Cortex of kidney (tissue), 1 donor: ENCODE data around the gene NUDT16L1.

ENCODE experiments used
- DNase-seq: peaks from one replicate; lab custom pipeline; 2025; lab: John Stamatoyannopoulos, UW

Gene NUDT16L1

DNA sequence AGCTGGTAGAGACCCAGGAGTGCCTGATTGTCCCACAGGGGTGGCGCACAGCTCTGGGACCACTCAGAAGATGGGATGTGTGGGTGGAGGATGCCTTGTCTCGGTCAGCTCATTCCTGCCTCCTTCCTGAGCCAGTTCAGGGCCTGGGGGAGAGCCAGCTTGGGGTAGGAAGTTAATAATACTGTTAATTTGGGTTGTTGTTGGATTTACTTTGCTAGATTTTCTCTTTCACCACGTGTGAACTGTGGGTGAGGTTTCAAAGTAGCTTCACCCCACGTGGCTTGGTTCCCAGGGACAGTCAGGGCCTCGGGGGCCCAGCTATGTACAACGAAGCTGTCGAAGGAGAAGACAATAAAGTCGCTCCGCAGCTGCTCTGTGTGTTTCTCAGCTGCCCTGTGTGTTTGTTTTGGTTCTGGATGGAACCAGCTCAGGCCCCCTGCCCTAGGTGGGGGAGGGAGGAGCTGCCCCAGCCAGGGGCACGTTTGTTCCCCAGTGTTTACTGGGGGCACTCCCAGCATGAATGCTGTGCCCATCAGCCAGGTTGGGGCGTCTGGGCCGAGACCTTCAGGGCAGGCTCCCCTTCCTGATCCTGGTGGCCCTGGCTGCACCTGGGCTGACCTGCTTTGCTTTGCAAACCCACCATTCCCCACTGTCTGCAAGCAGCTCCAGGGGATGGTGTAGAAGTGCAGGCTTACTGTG lies 2.3 kb downstream of the NUDT16L1 start:
- no peak for DNase-seq

DNA sequence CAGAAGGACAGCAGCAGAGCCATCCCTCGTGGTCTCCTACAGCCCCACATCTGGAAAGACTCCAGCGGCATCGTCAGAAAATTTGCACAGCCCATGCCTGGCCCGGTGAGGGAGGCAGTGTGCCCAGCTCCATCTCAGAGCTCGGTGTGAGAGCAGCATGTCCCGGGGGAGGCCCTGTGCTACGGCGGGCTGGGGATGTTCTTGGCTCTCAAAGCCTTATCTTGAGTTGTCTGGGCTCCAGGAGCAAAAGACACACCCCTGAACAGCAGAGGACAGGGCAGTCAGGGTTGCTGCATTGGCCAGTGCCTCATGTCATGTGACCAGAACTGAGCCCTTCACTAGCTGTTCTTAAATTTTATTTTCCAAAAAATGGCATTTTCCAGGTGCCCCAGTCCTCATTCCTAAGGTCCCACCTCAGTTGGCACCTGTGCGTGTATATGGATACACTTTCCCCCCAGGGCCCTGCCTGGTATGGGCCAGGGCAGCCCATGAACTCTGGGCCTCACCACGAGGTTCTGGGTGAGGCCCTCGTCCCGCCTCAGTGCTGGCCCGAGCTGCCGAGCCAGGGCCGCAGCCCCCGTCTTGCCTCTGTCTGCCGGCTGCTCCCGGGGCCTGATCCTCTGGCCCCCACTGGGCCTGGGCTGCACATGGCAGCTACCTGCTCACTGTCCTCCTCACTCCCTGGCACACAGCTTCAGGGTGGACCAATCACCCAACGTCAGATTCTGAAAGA lies 3.0 kb downstream of the NUDT16L1 start:
- no peak for DNase-seq

DNA sequence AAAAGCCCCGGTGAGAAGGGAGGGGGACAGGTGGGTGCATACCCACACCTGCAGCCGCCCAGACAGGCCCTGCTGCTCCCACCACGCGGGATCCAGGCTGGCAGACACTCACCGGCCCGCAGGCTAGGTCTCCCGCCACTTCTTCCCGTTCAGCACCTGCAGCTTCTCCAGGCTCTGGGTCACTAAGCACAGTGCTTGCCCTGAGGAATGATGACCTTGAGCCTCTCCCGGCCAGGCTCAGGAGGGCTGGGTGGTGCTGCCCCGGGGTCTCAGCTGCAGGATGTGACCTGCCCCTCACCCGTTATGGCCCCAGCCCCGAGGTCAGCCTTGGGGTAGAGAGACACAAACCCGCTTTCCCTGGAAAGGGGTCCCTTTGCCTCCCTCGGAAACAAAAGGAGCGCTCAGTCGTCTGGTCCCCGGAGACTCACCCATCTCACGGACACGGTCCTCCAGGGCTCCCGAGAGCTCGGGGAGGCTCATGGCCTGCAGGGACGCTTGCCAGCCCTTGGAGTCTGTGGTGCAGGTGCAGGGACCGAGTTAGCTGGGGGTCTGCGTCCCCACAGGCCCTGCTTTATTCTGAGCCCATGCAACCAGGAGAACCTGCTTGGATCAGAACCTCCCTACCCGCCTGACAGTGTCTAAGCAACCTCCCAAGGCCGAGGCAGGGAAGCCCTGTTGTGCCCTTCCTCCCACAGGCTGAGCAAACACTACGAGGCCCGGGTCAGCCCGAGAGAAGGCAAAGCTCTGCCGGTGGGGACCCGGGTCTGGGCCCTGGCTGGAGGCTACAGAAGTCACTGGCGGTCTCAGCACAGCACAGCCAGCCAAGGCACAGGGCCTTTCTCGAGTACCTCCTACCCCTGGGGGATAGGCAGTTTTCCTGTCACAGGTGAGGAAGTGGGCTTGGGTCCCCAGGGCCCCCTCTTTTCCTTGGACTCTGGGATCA lies 3.8 kb downstream of the NUDT16L1 start:
- DNase-seq = no peak

DNA sequence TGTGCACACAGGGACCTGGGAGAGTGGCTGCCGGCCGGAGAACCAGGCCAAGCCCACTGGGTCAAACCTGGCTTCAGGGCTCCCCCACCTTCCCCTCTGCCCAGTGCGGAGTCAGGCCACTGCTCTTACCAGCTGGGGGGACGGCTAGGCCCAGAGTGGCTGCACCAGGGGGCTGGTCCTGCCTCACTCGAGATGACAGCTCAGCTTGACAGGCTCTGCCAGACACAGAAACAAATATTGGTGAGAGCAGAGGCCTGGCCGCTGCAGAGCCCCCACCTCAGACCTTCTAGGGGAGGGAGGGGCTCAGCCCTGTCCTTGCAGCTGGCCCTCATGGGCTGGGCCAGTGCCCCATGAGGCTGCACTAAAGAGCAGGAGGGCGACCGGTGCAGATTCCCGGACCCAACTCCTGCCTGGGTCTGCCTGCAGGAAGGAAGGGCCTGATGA lies 4.5 kb downstream of the NUDT16L1 start:
- DNase-seq = no peak

GRCh38 chr16:4698321-4699045 lies 5.1 kb downstream of the NUDT16L1 start:
- no peak for DNase-seq

DNA sequence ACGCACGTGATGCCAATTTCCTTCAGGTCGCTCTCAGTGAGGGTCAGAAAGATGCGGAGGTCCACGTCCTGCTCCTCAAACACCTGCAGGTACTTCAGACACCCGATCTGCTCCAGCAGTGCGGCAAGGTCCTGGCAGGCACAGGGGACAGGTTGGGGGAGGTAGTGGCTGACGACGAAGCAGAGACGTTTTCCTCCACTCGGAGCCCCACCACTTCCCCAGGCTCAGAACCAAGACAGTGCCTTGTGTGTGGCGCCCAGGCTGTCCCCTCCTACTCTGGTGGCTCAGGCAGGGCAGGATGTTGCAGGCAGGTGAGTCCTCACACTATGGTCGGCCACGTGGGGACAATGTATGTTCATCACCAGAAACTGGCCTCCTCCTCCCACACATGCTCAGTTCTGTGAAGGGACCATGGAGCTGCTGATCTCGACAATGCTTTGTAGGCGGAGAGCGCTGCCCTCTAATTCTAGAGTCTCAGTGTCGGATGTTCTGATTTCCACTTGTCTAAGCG lies 5.7 kb downstream of the NUDT16L1 start:
- no peak for DNase-seq

GRCh38 chr16:4700380-4700996 lies 7.1 kb downstream of the NUDT16L1 start:
- no peak for DNase-seq

- no peak for DNase-seq
Measured at GRCh38 chr16:4700997-4701743, 7.8 kb downstream of the NUDT16L1 start.

DNA sequence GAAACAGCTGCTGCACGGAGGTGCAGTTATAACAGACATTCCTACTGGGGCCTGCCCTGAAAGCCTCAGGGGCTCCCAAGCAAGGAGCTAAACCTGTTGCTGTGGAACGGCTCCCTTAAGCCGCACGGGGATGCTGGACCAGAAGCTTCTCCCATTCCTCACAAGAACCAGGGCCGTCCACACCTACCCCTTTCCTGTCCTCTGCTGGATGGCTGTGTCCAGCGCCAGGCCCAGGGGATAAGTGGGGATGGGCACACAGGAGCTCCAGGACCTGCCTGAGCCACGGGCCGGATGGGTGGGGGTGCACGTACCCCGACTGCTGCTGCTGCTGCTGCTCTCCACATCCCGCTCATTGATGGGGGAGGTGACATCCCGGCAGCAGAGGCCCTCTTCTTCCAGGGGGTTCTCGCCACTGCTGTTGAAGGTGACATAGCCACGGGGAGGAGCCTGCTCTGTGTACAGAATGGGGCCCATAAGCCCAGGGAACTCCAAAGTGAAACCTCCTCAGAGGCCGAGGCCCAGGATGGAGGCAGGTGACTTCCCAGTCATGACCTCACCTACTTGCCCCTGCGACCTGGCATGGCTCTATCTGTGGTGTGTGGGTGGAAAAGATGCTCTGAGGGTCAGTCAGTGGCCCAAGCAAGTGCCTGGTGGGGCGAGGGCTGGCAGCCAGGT lies 8.6 kb downstream of the NUDT16L1 start:
- DNase-seq = no peak

DNA sequence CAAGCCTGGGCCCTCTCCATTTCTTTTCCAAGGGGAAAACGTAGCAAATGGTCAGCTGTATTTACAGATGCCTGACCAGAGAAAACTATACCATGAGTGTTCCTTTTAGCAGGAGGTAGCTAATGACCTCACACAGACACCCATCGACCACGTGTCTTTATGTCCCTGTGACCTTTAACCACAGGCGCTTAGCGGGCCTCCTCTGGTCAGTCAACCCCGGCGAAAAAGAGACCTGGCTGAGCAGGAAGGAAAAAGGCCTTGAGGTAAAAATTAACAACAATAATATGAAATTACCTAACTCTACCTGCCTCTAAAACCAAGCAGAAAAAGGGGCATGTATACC lies 9.1 kb downstream of the NUDT16L1 start:
- no peak for DNase-seq

DNA sequence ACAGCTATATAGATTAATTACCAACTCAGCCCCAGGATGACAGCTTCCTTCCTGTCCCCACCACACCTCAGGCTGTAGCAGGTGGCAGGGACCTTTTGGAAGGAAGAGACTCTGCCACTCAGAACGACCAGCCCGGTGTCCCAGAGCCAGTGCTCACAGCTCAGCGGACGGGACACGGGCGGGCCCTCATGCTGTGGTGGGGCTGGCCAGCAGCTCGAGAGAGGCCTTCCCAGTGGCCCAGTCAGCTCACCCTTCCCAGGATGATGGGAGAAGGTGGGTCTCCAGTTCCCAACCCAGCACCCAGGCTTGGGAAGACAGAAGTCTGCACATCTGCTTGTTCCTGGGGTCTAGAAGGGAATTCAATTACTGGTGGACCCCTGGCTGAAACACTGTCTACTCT lies 10.5 kb downstream of the NUDT16L1 start:
- no peak for DNase-seq

DNA sequence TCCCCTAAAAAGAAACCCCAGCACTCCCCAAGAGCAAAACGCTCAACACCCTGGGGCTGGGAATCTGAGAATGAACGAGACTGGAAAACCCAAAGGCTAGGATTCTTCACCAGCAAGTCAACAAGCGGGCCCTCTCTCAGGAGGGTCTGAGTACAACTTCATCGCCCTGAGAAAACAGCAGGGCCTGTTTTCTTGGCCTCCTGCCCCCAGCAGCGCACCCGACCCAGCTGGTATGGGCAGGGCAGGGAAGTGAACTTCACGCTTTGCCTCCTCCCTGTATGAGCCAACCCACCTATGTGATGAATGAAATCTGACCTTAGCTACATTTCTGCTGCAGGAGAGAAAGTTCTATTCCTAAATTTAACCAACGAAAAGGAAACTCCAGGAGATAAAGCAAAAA lies 11.1 kb downstream of the NUDT16L1 start:
- no peak for DNase-seq

DNA sequence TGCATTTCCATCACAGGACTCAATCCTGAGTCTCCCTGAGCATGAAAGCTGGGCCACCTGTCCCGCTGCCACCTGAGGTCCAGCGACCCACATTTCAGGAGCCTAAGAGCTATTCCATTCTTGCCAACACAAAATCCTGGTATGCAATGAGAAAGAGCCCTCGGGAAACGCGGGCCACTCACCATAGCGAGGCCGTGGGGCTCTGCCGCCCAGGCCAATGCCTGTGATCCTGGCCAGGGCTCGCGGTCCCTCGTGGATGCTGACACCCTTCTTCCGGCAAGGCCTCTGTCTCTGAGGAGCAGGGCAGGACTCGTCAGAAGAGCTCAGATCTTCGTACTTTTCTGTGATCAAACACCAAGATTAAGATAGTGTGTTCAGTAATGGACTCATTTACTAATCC lies 11.6 kb downstream of the NUDT16L1 start:
- no peak for DNase-seq

DNA sequence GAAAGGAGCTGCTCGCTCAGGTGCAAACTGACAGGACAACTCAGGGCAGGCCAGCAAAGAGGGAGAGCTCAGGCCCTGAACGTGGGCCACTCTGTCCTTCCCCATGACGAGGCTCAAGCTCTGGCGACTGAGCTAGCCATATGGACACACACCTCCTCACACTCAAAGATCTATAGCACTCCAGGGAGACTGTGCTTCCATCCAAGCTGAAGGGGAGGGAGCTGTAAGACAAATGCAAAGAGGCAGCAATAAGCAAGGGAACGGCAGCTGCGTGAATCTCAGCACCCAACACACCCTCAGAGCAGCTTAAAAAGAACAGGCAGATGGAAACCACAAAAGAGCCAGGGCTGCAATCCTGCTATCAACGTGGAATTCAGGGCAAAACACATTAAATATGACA lies 13.5 kb downstream of the NUDT16L1 start:
- DNase-seq = no peak

- no peak for DNase-seq
Measured at GRCh38 chr16:4709481-4709880, 16.1 kb downstream of the NUDT16L1 start.

DNA sequence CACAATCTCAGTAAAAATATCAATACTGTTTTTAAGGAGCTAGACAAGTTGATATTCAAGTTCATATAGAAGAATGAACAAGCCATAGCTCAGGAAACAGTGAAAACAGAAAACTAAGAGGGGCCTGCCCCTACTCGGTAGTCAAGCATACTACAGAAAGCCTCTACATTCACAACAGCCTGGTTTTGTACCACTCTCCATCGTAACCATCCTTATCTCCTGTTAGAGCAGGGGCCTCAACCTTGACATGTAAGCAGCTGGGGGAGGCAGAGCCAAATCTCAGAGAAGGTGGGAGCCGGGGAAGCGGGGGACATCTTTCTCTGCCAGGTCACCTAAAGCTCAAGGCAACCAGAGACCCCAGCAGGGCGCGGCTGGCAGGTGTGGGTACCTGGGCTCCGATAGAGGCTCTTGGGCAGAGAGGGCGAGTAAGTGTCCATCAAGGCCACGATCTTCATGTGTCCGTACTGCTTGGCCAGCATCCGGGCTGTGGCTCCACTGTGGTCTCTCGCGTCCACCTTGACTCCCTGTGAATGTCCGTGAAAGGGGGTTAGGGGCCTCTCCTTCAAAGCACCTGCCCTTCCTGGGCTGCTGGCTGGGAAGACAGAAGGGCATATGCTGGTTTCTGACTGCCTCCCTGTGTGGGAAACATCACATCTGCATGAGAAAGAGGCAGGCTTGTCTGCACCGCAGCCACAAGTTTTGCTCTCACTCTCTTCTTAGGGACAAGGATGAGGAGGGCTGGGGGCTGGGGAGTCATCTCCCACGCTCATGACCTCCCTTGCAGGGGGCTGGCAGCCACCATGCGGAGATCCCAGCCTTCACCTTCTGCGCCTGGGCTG lies 20.5 kb downstream of the NUDT16L1 start:
- no peak for DNase-seq

GRCh38 chr16:4714996-4715395 lies 21.6 kb downstream of the NUDT16L1 start:
- DNase-seq = no peak

GRCh38 chr16:4718466-4718865 lies 25.1 kb downstream of the NUDT16L1 start:
- no peak for DNase-seq
